Left cardiac atrium (tissue), 4 donors: ENCODE measurements around the gene MEG3. TPM values are rescaled to one million over a fixed set of nuclear protein-coding genes. Genes with fewer than 3 reads are reported as not detected.

Source experiments
- ATAC-seq, 2 donors: fragments of 200-7000 bp; cut with Tn5 transposase; one replicate each; pipeline ENCODE4 v1.9.1; 2020; ENCODE audit warnings: mild to moderate bottlenecking in 2 of 2, moderate library complexity in 2 of 2
- DNase-seq: peaks from one replicate; pipeline ENCODE4 v3.0.0-alpha.2; 2020
- intact Hi-C, 2 donors: fragments of 100-400 bp; cut with DNase I; formaldehyde crosslinking; loops; one replicate each; pipeline versions ENCODE4 v1.14.1 to v1.15.1; 2022 to 2023
- total RNA-seq, 2 donors: library from RNA; stranded (reverse); fragmentation: NEBNext Ultra II Directional; extraction: Animal tissue kit (Norgen Biotek cat#: 25700); gene quantifications; one replicate each; pipeline ENCODE4 v1.2.1, GENCODE V29; 2021
- donor health status: DM: no; HTN: yes; CAD: no.
- donor health status: DM: no; HTN: yes; CAD: no; lungs with severe emphysema.
- donor health status: DM: yes; HTN: yes; CAD: no.
- donor health status: Dilated cardiomyopathy.

The MEG3 gene
- total RNA-seq, 2 donors from 2014 or later, result 24.7 to 26.3 TPM

- intact Hi-C loops, result no loop called here
- DNase-seq (no peak), ATAC-seq (no peak)
These were observed 32.3 kb downstream of the MEG3 start for GRCh38 chr14:100857923-100858837.

DNA sequence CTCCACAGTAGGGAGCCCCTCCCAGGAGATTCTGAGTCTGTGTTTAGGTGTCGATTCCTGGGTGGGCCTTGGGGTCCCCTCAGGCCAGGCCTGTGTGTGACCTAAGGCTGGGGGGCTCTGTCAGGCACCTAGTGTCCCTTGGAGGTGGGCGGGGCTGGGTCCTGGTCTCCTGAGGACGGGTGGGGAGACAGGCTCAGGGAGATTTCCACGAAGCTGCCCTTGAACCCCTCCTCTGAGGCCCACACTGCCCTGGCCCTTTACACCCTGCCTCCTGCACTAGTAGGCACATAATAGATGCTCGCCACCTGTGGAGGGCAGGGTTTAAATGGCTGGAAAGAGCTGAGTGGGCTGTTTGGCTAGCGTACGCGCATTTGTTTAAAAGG, 32.9 kb downstream of the MEG3 start:
- intact Hi-C loops, result no loop called here
- no peak for DNase-seq
- no peak for ATAC-seq

DNA sequence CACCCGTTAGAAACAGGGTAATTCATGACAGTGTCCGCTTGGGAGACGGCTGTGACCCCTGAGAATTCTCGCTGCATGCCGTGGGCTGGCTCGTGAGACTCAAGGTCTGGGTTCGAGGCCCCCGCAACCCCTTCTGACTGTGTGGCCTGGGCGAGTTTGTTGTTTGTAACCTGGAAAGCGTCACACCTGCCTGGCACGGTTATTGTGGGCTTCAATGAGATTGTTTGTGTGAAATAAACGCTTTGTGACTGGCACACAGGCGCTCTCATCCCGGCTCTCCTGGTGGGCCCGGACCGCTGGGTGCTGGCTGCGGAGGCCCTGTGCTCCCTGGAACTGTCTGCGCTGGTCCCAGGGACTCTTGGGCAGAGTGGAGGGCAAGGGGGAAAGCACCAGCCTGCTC, 33.9 kb downstream of the MEG3 start:
- intact Hi-C loops, result no loop called here
- ATAC-seq, result no peak
- no peak for DNase-seq

DNA sequence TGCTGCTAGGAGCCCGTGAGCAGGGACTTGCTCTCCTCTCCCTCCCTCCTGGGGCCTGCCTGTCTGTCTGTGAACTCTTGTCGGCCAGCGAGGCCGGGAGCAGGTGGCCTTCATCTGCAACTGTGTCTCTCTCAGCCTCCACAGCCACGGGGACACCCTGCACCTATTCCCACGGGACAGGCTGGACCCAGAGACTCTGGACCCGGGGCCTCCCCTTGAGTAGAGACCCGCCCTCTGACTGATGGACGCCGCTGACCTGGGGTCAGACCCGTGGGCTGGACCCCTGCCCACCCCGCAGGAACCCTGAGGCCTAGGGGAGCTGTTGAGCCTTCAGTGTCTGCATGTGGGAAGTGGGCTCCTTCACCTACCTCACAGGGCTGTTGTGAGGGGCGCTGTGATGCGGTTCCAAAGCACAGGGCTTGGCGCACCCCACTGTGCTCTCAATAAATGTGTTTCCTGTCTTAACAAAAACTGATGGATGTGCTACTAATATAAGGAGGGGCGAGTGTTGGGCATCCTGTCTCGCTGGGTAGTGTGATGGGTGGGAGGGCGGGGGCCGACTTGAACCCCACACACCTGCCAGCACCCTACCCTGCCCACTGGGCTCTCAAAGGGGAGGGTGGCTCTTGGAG, 34.8 kb downstream of the MEG3 start:
- no peak for DNase-seq
- intact Hi-C loops, result no loop called here
- no peak for ATAC-seq

GRCh38 chr14:100861188-100861936, 35.4 kb downstream of the MEG3 start:
- DNase-seq (peak; percentile 10), ATAC-seq (no peak)
- intact Hi-C loops, result no loop called here

- intact Hi-C loops, result no loop called here
- ATAC-seq (no peak), DNase-seq (no peak)
These were observed 36.0 kb downstream of the MEG3 start for GRCh38 chr14:100861937-100862247.

DNA sequence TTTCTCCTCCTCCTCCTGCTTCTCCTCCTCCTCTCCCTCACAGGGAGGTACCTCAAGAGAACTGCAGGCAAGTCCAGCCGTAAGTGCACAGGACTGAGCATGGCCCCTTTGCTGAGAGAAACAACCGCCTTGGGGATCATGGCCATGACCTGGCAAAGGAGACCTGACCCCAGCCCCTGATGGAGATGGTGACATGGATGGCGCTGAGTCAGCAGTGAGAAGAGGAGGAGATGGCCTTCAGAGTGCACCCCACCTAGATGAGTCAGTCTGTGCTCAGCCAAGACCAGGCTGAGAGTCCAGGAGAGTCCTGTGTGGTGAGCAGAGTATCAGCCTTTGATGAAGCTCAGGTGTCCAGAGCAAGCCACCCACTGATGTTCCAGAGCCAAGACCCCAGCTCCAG, 36.4 kb downstream of the MEG3 start:
- ATAC-seq (no peak), DNase-seq (peak; percentile 14)
- intact Hi-C loops, result no loop called here

DNA sequence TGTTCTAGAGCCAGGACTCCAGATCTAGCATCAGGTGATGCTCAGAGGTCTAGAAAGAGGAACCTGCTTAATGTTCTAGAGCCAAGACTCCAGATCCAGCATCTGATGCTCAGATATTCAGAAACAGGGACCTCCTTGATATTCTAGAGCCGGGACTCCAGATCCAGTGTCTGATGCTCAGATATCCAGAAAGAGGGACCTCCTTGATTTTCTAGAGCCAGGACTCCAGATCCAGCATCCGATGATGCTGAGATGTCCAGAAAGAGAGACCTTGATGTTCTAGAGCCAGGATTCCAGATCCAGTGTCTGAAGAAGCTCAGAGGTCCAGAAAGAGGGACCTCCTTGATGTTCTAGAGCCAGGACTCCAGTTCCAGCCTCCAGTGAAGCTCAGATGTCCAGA, 36.9 kb downstream of the MEG3 start:
- intact Hi-C loops, result no loop called here
- ATAC-seq (no peak), DNase-seq (no peak)

- DNase-seq, result no peak
- intact Hi-C loops, result no loop called here
- ATAC-seq, result no peak
These were observed 38.3 kb downstream of the MEG3 start for GRCh38 chr14:100864206-100864605.

GRCh38 chr14:100864960-100865681, 39.2 kb downstream of the MEG3 start:
- ATAC-seq (no peak), DNase-seq (no peak)
- intact Hi-C loops, result no loop called here

DNA sequence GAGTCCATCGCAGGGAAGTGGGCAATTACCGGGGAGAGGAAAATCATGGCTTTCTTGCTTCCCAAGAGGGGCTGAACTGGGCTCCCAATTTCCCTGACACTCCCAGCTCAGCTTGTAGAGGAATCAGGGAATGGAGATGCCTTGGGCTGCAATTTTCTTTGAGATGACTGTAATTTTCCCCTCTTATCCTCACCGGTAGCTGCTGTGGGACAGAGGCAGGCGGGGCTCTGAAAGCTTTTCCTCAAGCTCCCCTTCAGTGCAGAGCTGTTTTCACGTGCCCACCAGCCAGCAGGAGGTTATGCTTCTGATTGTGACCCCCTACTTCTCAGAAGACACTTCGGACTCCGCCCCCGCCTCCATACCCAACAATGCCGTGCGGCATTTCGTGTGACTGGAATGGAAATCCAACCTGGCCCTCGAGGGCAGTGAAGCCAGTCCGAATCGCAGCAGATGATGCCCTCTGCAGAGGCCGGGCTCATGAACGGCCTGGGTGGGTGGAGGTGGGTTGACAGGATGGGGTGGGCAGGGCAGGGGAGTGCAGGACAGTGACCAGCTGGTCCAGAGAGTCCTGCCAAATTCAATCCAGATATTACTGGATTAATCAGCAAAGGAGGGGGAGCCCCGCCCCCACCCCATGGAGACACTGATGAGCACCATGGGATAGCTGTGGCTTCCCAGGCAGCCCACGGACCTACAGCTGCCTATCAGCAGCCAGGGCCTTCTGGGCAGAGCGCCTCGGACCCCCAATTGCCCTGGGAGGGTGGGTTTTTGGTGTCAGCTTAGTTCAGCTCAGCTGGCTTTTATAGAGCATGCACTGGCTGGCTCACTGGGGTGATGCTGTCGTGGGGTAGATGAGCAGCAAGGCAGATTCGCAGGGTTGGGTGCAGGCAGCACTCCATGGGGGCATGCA, 40.0 kb downstream of the MEG3 start:
- intact Hi-C loops, result no loop called here
- ATAC-seq, result no peak
- peak; percentile 16 for DNase-seq

DNA sequence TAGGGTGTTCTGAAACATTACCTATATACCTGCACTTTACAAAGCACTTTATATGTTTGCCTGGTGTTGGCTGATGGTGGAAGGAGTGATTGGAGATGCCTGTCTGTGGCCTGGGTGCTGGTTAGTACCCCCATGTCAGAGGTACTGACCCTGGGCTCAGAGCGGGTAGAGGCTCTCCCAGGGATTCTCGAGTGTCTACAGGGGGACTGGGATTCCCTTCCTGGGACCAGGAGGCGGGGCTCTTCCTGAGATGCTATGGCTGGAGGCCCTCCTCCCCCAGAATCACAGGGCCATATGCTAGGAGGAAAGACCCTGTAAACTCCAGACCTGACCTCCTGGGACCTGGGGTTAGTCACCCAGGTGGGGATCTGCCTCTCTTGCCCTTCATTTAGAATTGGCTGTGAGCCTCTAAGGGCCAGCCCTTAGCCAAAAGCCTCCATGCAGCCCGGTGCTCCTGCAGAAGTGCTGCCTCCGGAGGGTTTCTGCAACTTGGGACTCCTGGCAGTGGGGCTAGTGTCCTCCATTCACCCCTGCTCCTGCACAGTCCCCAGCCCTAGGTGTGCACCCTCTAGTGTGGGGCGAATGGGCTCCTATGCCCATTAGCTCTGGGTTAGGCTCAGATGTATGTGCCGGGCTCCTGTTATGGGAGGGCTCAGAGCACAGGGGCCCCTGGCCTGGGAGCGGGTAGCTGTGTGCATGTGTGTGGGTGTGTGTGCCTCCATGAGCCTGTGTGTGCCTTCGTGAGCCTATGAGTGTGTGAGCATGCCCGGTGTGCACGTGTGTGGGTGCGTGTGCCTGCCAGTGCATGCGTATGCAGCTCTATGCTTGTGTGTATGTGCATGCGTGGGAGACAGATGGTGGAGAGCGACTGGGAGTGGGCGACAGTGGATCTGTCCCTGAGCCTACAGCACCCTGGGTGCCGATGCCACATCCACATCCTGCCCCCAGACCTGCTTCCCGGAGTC, 41.0 kb downstream of the MEG3 start:
- intact Hi-C loops, result no loop called here
- ATAC-seq, result no peak
- peak; percentile 5 for DNase-seq

DNA sequence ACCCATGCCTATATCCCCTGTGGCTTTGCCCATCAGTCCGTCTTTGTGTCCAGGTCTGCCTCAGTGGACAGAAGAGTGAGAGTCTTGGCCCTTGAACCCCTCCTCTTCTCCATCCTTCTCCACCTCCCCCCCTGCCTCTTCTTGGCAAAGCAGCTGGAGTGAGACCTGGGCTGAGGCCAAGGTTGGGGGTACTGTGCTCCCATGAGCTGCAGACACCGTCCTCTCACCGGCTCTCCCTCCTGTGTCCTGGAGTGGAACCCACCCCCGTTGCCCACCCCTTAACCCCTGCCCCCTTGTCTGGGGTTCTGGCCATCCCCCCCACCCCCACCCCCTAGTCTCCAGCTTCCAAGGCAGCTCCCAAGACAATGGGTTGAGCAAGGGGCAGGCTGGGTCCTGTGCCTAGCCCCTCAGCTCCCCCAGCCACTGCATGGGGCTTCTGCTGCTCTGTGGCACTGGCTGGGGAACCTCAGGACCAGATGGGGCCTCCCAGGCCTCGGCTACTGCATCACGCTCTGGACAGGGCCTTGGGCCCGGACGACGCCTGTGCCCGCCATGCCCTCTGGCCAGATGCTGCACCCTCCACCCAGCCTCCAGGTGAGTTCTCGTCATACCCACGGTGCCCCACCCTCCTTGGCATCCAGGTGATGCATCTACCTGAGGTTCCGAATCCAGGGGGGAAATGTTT, 41.9 kb downstream of the MEG3 start:
- ATAC-seq (no peak), DNase-seq (peak; percentile 13)
- intact Hi-C loops, result no loop called here

GRCh38 chr14:100868621-100869370, 42.9 kb downstream of the MEG3 start:
- DNase-seq (peak; percentile 17), ATAC-seq (no peak)
- intact Hi-C loops, result no loop called here

- intact Hi-C loops, result no loop called here
- DNase-seq (peak; percentile 14), ATAC-seq (no peak)
These were observed 45.6 kb downstream of the MEG3 start for GRCh38 chr14:100871234-100872186.
